Measurements from ENCODE around the gene PSMA1.

DNA sequence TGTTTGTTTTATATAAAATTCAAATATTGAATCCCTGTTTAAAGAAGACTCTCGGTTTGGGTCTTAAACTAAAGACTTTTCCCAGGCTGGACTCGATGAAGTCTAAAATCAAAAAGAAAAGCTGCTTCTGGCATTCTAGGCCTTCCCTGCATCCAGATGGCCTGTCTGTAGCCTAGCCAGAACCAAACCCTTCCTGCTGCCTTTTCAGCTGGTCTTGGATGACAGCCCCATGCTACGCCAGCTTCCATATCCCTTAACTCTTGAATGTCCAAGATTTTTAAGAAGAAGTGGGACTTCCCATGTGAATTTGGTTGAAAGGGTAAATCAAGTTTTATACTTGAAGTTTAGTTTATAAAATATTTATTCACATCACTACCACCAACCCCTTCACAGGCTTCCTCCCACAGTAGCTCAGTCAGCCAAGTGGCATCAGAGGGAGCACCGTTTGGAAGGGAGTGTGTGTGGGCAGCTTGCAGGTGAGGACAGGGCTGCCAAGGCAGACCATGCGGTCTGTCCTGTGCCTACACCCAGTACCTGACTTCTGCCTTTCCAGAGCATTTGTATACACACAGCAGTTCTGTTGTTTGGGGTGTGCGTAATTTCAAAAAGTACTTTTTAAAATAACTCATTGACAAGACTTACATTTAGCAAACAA lies 18.2 kb upstream of the PSMA1 start:
- TF ChIP-seq ZNF274 (IDR thresholded peaks at IDR 0.05; ENCODE audit: low read depth, low read length) (no peak), YY1 (IDR thresholded peaks at IDR 0.05; ENCODE audit: insufficient read depth, insufficient read length) (no peak), SUZ12 (IDR thresholded peaks at IDR 0.05; ENCODE audit: extremely low read depth, insufficient read depth, insufficient read length) (no peak)
